Measurements from ENCODE around the gene C11orf42. TPM values are rescaled to one million over a fixed set of nuclear protein-coding genes. Genes with fewer than 3 reads are reported as not detected.

The C11orf42 gene
- total and polyA plus RNA-seq, 4 donors, result not detected

GRCh38 chr11:6258141-6258540, 52.8 kb downstream of the C11orf42 start (continued):
- TF ChIP-seq RXRA (IDR thresholded peaks at IDR 0.05) (no peak), YY1 (IDR thresholded peaks at IDR 0.05) (no peak)

- 13% methylated on average over 16 of the region's 16 CpGs for WGBS
- DNase-seq (ENCODE audit: low spot score), result no peak
Measured at GRCh38 chr11:6258571-6259081, 53.3 kb downstream of the C11orf42 start.

More at GRCh38 chr11:6258571-6259081, 53.3 kb downstream of the C11orf42 start:
- Histone ChIP-seq H3K27ac (ENCODE audit: low read depth in 1 of 2, low read length in 2 of 2) (no peak overlapping the region), H3K9ac (ENCODE audit: low read depth in 1 of 2, low read length in 2 of 2) (no peak overlapping the region), H3K4me1 (ENCODE audit: control insufficient read depth in 4 of 4, insufficient read depth in 4 of 4, low read length in 3 of 4) (peaks cover 3 to 10% (median 7%) of the 10 kb centered on the region in 4 donors), H3K4me3 (ENCODE audit: low read depth in 1 of 3, low read length in 3 of 3) (peak overlapping the region in 1 of 3 donors; percentile 46), H3K36me3 (ENCODE audit: control insufficient read depth in 4 of 4, insufficient read depth in 3 of 4, low read depth in 1 of 4, low read length in 3 of 4) (no peaks in the 10 kb centered on the region), H3K9me3 (ENCODE audit: control insufficient read depth in 4 of 4, low read length in 3 of 4) (no peaks in the 10 kb centered on the region), H3K27me3 (ENCODE audit: control insufficient read depth in 4 of 4, insufficient read depth in 4 of 4, low read length in 3 of 4) (peaks cover 0 to 22% (median 13%) of the 10 kb centered on the region in 4 donors)
- TF ChIP-seq ZBTB33 (IDR thresholded peaks at IDR 0.05), result no peak
- TF ChIP-seq TAF1 (conservative IDR thresholded peaks at IDR 0.05), result no peak
- TF ChIP-seq NR2F2 (IDR thresholded peaks at IDR 0.05), result no peak
- no peak for TF ChIP-seq HNF4G (IDR thresholded peaks at IDR 0.05)
- no peak for TF ChIP-seq RAD21 (IDR thresholded peaks at IDR 0.05)
- no peak for TF ChIP-seq FOXA2 (IDR thresholded peaks at IDR 0.05)
- no peak for TF ChIP-seq CTCF (IDR thresholded peaks at IDR 0.05; ENCODE audit: low read depth, low read length, missing input control)
- TF ChIP-seq ATF3 (IDR thresholded peaks at IDR 0.05), result no peak
- TF ChIP-seq GABPA (IDR thresholded peaks at IDR 0.05 in 1 of 2, conservative IDR thresholded peaks at IDR 0.05 in 1 of 2), result no peak
- no peak for TF ChIP-seq SP1 (IDR thresholded peaks at IDR 0.05)
- no peak for TF ChIP-seq RXRA (IDR thresholded peaks at IDR 0.05)
- TF ChIP-seq FOXA1 (IDR thresholded peaks at IDR 0.05), result no peak
- TF ChIP-seq YY1 (IDR thresholded peaks at IDR 0.05), result no peak
- no peak for TF ChIP-seq MAX (IDR thresholded peaks at IDR 0.05)
